K562 (cell line): ENCODE results near the gene PMM1.

ENCODE experiments used
- BRCA1 ChIP-seq, 2 experiments: fragments of 450-650 bp in 1 of 2; sonication (generic) in 1 of 2; formaldehyde crosslinking in 1 of 2; IDR thresholded peaks; 2 replicates each; pipeline versions ENCODE4 v1.5.0 to v1.6.1; 2017 to 2020; ENCODE audit warnings: mild to moderate bottlenecking in 1 of 2, missing genetic modification reagents in 1 of 2
- POLR2A ChIP-seq: fragments of 450-650 bp; conservative IDR thresholded peaks from 2 replicates; pipeline ENCODE4 v1.6.1; 2016
- RAD51 ChIP-seq: fragments of 450-650 bp; IDR thresholded peaks from 2 replicates; pipeline ENCODE4 v1.7.1; 2016; ENCODE audit warnings: low read depth, mild to moderate bottlenecking, borderline replicate concordance
- SMAD1 ChIP-seq: fragments of 150-350 bp; IDR thresholded peaks from 2 replicates; pipeline ENCODE4 v1.6.1; 2014; ENCODE audit warnings: low read length, low read depth; ENCODE audit not compliant: partially characterized antibody
- TAF15 ChIP-seq: fragments of 200-400 bp; formaldehyde crosslinking; IDR thresholded peaks from 2 replicates; pipeline ENCODE4 v1.6.1; 2017; ENCODE audit warnings: mild to moderate bottlenecking, low read depth, low read length, moderate library complexity
- TEAD4 ChIP-seq, 2 experiments: sonication (generic) in 1 of 2; formaldehyde crosslinking in 1 of 2; IDR thresholded peaks; 2 replicates each; pipeline versions ENCODE4 v1.6.1 to v1.8.0; 2012 to 2022; ENCODE audit warnings: borderline replicate concordance in 1 of 2, inconsistent platforms in 1 of 2, low read length in 1 of 2, mild to moderate bottlenecking in 1 of 2, missing genetic modification reagents in 1 of 2
- ZBTB7A ChIP-seq: IDR thresholded peaks from 2 replicates; pipeline ENCODE4 v1.6.1; 2011; ENCODE audit warnings: low read depth, mild to moderate bottlenecking, low read length, moderate library complexity, borderline replicate concordance; ENCODE audit not compliant: control insufficient read depth
- ZNF140 ChIP-seq: fragments of 250-450 bp; sonication (Bioruptor Pico); IDR thresholded peaks from 2 replicates; pipeline ENCODE4 v1.8.0; 2021; ENCODE audit warnings: moderate library complexity, mild to moderate bottlenecking, inconsistent platforms
- TF ChIP-seq, protein P1 (sequence below): sonication (generic); formaldehyde crosslinking; IDR thresholded peaks from 2 replicates; pipeline ENCODE4 v1.8.0; 2022; ENCODE audit warnings: mild to moderate bottlenecking, missing genetic modification reagents
- TF ChIP-seq, protein P2 (sequence below), 3 experiments: IDR thresholded peaks in 2 of 3; conservative IDR thresholded peaks in 1 of 3; 2 replicates each; pipeline ENCODE4 v1.5.1; 2011 to 2012; ENCODE audit warnings: low read length in 3 of 3, mild to moderate bottlenecking in 3 of 3, control low read depth in 2 of 3, improper control_type of control experiment in 1 of 3, inconsistent platforms in 1 of 3, low read depth in 1 of 3, mixed read lengths in 1 of 3, moderate library complexity in 1 of 3; ENCODE audit not compliant: insufficient read depth in 2 of 3
- TF ChIP-seq, protein P3 (sequence below): sonication (generic); formaldehyde crosslinking; IDR thresholded peaks from 2 replicates; pipeline ENCODE4 v1.5.0; 2020; ENCODE audit warnings: missing genetic modification reagents

DNA sequence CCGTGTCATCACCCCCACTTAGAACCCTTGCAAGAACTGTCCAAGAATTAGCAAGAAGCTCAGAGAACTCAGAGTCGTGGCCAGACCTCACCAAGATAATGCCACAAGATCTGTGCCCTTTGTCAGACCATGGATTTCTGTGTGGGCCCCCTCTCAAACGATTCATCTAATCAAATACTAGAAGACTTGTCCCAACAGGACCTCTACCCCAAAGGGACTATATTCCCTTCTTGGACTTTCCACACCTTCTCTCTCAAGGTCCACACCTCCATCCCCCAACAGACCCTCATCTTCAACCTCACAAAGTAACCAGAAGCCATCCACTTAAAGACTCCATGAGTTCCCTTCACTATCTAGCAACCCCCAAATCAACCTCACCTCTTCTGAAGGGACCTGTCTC lies 48.2 kb downstream of the PMM1 start:
- TF ChIP-seq RAD51 (no peak), POLR2A (no peak), ZNF140 (CRISPR knock-in tag) (no peak), SMAD1 (no peak), TEAD4 (IDR thresholded peaks at IDR 0.05; ENCODE audit: low read length) (no peak), TEAD4 (CRISPR knock-in tag; IDR thresholded peaks at IDR 0.05; ENCODE audit: borderline replicate concordance) (no peak), TAF15 (no peak), ZBTB7A (no peak), BRCA1 (IDR thresholded peaks at IDR 0.05) (no peak), BRCA1 (CRISPR knock-in tag; IDR thresholded peaks at IDR 0.05) (no peak)
- TF ChIP-seq, protein P1, sequence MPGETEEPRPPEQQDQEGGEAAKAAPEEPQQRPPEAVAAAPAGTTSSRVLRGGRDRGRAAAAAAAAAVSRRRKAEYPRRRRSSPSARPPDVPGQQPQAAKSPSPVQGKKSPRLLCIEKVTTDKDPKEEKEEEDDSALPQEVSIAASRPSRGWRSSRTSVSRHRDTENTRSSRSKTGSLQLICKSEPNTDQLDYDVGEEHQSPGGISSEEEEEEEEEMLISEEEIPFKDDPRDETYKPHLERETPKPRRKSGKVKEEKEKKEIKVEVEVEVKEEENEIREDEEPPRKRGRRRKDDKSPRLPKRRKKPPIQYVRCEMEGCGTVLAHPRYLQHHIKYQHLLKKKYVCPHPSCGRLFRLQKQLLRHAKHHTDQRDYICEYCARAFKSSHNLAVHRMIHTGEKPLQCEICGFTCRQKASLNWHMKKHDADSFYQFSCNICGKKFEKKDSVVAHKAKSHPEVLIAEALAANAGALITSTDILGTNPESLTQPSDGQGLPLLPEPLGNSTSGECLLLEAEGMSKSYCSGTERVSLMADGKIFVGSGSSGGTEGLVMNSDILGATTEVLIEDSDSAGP (CRISPR knock-in tag), result no peak
- TF ChIP-seq, protein P2, sequence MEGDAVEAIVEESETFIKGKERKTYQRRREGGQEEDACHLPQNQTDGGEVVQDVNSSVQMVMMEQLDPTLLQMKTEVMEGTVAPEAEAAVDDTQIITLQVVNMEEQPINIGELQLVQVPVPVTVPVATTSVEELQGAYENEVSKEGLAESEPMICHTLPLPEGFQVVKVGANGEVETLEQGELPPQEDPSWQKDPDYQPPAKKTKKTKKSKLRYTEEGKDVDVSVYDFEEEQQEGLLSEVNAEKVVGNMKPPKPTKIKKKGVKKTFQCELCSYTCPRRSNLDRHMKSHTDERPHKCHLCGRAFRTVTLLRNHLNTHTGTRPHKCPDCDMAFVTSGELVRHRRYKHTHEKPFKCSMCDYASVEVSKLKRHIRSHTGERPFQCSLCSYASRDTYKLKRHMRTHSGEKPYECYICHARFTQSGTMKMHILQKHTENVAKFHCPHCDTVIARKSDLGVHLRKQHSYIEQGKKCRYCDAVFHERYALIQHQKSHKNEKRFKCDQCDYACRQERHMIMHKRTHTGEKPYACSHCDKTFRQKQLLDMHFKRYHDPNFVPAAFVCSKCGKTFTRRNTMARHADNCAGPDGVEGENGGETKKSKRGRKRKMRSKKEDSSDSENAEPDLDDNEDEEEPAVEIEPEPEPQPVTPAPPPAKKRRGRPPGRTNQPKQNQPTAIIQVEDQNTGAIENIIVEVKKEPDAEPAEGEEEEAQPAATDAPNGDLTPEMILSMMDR (IDR thresholded peaks at IDR 0.05 in 2 of 3, conservative IDR thresholded peaks at IDR 0.05 in 1 of 3; ENCODE audit: insufficient read depth in 2 of 3, low read depth in 1 of 3, low read length in 3 of 3), result no peak
- TF ChIP-seq, protein P3, sequence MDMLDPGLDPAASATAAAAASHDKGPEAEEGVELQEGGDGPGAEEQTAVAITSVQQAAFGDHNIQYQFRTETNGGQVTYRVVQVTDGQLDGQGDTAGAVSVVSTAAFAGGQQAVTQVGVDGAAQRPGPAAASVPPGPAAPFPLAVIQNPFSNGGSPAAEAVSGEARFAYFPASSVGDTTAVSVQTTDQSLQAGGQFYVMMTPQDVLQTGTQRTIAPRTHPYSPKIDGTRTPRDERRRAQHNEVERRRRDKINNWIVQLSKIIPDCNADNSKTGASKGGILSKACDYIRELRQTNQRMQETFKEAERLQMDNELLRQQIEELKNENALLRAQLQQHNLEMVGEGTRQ, result no peak
